Loucy (cell line): Measurements from ENCODE around the gene APBA3.

ENCODE experiments used
- H2AFZ ChIP-seq: fragments of 200-600 bp; sonication (generic); 2 replicates; pipeline ENCODE4 v1.6.0; 2016; ENCODE audit warnings: antibody characterized with exemption, mild to moderate bottlenecking, low read length, moderate library complexity
- H3F3A ChIP-seq: fragments of 200-600 bp; 2 replicates; pipeline ENCODE4 v1.6.0; 2016; ENCODE audit warnings: antibody characterized with exemption, low read depth, mild to moderate bottlenecking
- H3K27me3 ChIP-seq: fragments of 200-600 bp; sonication (generic); 2 replicates; pipeline ENCODE4 v1.6.1; 2014; ENCODE audit warnings: low read length, mild to moderate bottlenecking; ENCODE audit not compliant: insufficient read depth, poor library complexity, severe bottlenecking
- H3K36me3 ChIP-seq: fragments of 200-600 bp; sonication (generic); 2 replicates; pipeline ENCODE4 v1.6.1; 2016; ENCODE audit warnings: low read length; ENCODE audit not compliant: insufficient read depth
- H3K4me1 ChIP-seq: fragments of 200-600 bp; sonication (generic); 2 replicates; pipeline ENCODE4 v1.5.1; 2014; ENCODE audit warnings: low read length, mild to moderate bottlenecking; ENCODE audit not compliant: insufficient read depth, poor library complexity, severe bottlenecking
- H3K4me2 ChIP-seq: fragments of 200-600 bp; sonication (generic); 2 replicates; pipeline ENCODE4 v1.6.0; 2014; ENCODE audit warnings: antibody characterized with exemption, low read length, low read depth, mild to moderate bottlenecking; ENCODE audit not compliant: poor library complexity, severe bottlenecking
- H3K4me3 ChIP-seq: fragments of 200-600 bp; sonication (generic); 2 replicates; pipeline ENCODE4 v1.5.1; 2014; ENCODE audit warnings: low read length, mild to moderate bottlenecking, mixed read lengths; ENCODE audit not compliant: poor library complexity, severe bottlenecking
- H3K79me2 ChIP-seq: fragments of 200-600 bp; sonication (generic); 2 replicates; pipeline ENCODE4 v1.6.1; 2014; ENCODE audit warnings: low read length; ENCODE audit not compliant: insufficient read depth
- H3K9ac ChIP-seq: fragments of 200-600 bp; sonication (generic); 2 replicates; pipeline ENCODE4 v1.6.0; 2014; ENCODE audit warnings: mild to moderate bottlenecking, low read depth, low read length, moderate library complexity; ENCODE audit not compliant: poor library complexity, severe bottlenecking
- H3K9me2 ChIP-seq: fragments of 200-600 bp; sonication (generic); replicated peaks from 2 replicates; pipeline ENCODE4 v1.6.1; 2016; ENCODE audit warnings: low read depth, low read length, mixed read lengths
- H3K9me3 ChIP-seq: fragments of 200-600 bp; sonication (generic); 2 replicates; pipeline ENCODE4 v1.6.1; 2014; ENCODE audit warnings: mild to moderate bottlenecking, antibody characterized with exemption, low read length, low read depth; ENCODE audit not compliant: insufficient read depth
- H4K20me1 ChIP-seq: fragments of 200-600 bp; sonication (generic); 2 replicates; pipeline ENCODE4 v1.6.0; 2014; ENCODE audit warnings: antibody characterized with exemption, low read length, mild to moderate bottlenecking; ENCODE audit not compliant: insufficient read depth, poor library complexity, severe bottlenecking
- CTCF ChIP-seq: fragments of 200-600 bp; sonication (generic); conservative IDR thresholded peaks from 2 replicates; pipeline ENCODE4 v1.5.1; 2014; ENCODE audit warnings: mild to moderate bottlenecking, antibody characterized with exemption, low read length
- EZH2phosphoT487 ChIP-seq: fragments of 200-600 bp; IDR thresholded peaks from 2 replicates; pipeline ENCODE4 v1.6.1; 2018; ENCODE audit warnings: antibody characterized with exemption, mild to moderate bottlenecking, moderate library complexity, borderline replicate concordance

APBA3 gene

GRCh38 chr19:3805859-3806258, 44.4 kb upstream of the APBA3 start:
- H3K4me1 ChIP-seq, result peaks cover 29% of the 10 kb centered on the region

GRCh38 chr19:3804429-3804828, 42.9 kb upstream of the APBA3 start:
- H3K27me3 ChIP-seq, result no peaks in the 10 kb centered on the region
- no peaks in the 10 kb centered on the region for H3K79me2 ChIP-seq
- H3K4me3 ChIP-seq, result no peak overlapping the region
- H2AFZ ChIP-seq, result no peak overlapping the region
- no peaks in the 10 kb centered on the region for H3K9me2 ChIP-seq
- no peaks in the 10 kb centered on the region for H3K36me3 ChIP-seq
- no peak overlapping the region for H3K4me2 ChIP-seq
- H3K4me1 ChIP-seq, result peaks cover 19% of the 10 kb centered on the region
- no peaks in the 10 kb centered on the region for H4K20me1 ChIP-seq
- H3K9ac ChIP-seq, result no peak overlapping the region
- TF ChIP-seq EZH2phosphoT487, result no peak
- TF ChIP-seq CTCF, result no peak
- no peaks in the 10 kb centered on the region for H3K9me3 ChIP-seq
- H3F3A ChIP-seq, result no peaks in the 10 kb centered on the region

More at GRCh38 chr19:3805859-3806258, 44.4 kb upstream of the APBA3 start:
- no peaks in the 10 kb centered on the region for H4K20me1 ChIP-seq
- H3K9me3 ChIP-seq, result no peaks in the 10 kb centered on the region
- H3F3A ChIP-seq, result no peaks in the 10 kb centered on the region
- no peak overlapping the region for H3K9ac ChIP-seq
- H3K4me2 ChIP-seq, result no peak overlapping the region
- no peaks in the 10 kb centered on the region for H3K36me3 ChIP-seq
- H3K79me2 ChIP-seq, result no peaks in the 10 kb centered on the region
- no peaks in the 10 kb centered on the region for H3K9me2 ChIP-seq
- no peak overlapping the region for H3K4me3 ChIP-seq
- H3K27me3 ChIP-seq, result no peaks in the 10 kb centered on the region
- no peak overlapping the region for H2AFZ ChIP-seq
- TF ChIP-seq CTCF (no peak), EZH2phosphoT487 (no peak)

- H3K4me2 ChIP-seq, result no peak overlapping the region
- no peaks in the 10 kb centered on the region for H3K9me2 ChIP-seq
- H3K79me2 ChIP-seq, result no peaks in the 10 kb centered on the region
- H3F3A ChIP-seq, result no peaks in the 10 kb centered on the region
- no peaks in the 10 kb centered on the region for H3K27me3 ChIP-seq
- H3K9ac ChIP-seq, result no peak overlapping the region
- no peak overlapping the region for H3K4me3 ChIP-seq
- no peak overlapping the region for H2AFZ ChIP-seq
- no peaks in the 10 kb centered on the region for H4K20me1 ChIP-seq
- no peak for TF ChIP-seq EZH2phosphoT487
- TF ChIP-seq CTCF, result no peak
- H3K36me3 ChIP-seq, result no peaks in the 10 kb centered on the region
- no peaks in the 10 kb centered on the region for H3K9me3 ChIP-seq
- H3K4me1 ChIP-seq, result peaks cover 18% of the 10 kb centered on the region
Observed at GRCh38 chr19:3803986-3804385, 42.5 kb upstream of the APBA3 start.
